GM12891 (cell line): Measurements from ENCODE around the gene PPFIBP2.

Experiments
- PAX5 ChIP-seq: IDR thresholded peaks from 2 replicates; pipeline ENCODE4 v1.6.1; 2011; ENCODE audit warnings: low read length, moderate library complexity, mild to moderate bottlenecking; ENCODE audit not compliant: insufficient read depth, severe bottlenecking
- POLR2A ChIP-seq: IDR thresholded peaks from 2 replicates; pipeline ENCODE4 v1.6.1; 2011; ENCODE audit warnings: low read depth, low read length, control low read depth
- POLR2AphosphoS5 ChIP-seq: IDR thresholded peaks from 2 replicates; pipeline ENCODE4 v1.6.1; 2011; ENCODE audit warnings: low read depth, low read length, control low read depth
- POU2F2 ChIP-seq: IDR thresholded peaks from 2 replicates; pipeline ENCODE4 v1.6.1; 2011; ENCODE audit warnings: low read depth, mild to moderate bottlenecking, control low read depth, low read length, moderate library complexity
- SPI1 ChIP-seq: IDR thresholded peaks from 2 replicates; pipeline ENCODE4 v1.6.1; 2011; ENCODE audit warnings: low read depth, low read length, control low read depth
- TAF1 ChIP-seq: IDR thresholded peaks from 2 replicates; pipeline ENCODE4 v1.6.1; 2011; ENCODE audit warnings: low read depth, low read length, control low read depth

GRCh38 chr11:7673724-7674434 lies 160.1 kb downstream of the PPFIBP2 start:
- TF ChIP-seq POLR2A (no peak), POLR2AphosphoS5 (no peak), TAF1 (no peak), SPI1 (no peak), POU2F2 (no peak), PAX5 (no peak)
